ENCODE measurements around the gene SLC33A1.
"Not testable (repeated sequence)": the region's sequence is repeated elsewhere in the genome, so short reads cannot be mapped to it uniquely, and the experiment has no call there.

The SLC33A1 gene

GRCh38 chr3:155835341-155836071 lies 18.7 kb downstream of the SLC33A1 start:
- no peak for TF ChIP-seq POLR2A (IDR thresholded peaks at IDR 0.05; ENCODE audit: extremely low read depth, insufficient read length)
- TF ChIP-seq MAX (IDR thresholded peaks at IDR 0.05; ENCODE audit: low read depth, low read length) = no peak
- TF ChIP-seq CTCF (IDR thresholded peaks at IDR 0.05; ENCODE audit: low read depth, low read length) = no peak
- no peak for TF ChIP-seq MYC (IDR thresholded peaks at IDR 0.05; ENCODE audit: low read depth, low read length)
- H3K4me3 ChIP-seq (ENCODE audit: low read depth, low read length) = no peak overlapping the region

GRCh38 chr3:155828490-155829098 lies 25.6 kb downstream of the SLC33A1 start:
- not testable (repeated sequence) for H3K4me3 ChIP-seq (ENCODE audit: low read depth, low read length); DNase-seq (ENCODE audit: low read depth)

More at GRCh38 chr3:155835341-155836071, 18.7 kb downstream of the SLC33A1 start:
- DNase-seq (ENCODE audit: low read depth) = no peak

- TF ChIP-seq POLR2A (IDR thresholded peaks at IDR 0.05; ENCODE audit: extremely low read depth, insufficient read length) = no peak
- TF ChIP-seq CTCF (IDR thresholded peaks at IDR 0.05; ENCODE audit: low read depth, low read length) = no peak
- TF ChIP-seq MYC (IDR thresholded peaks at IDR 0.05; ENCODE audit: low read depth, low read length) = no peak
- no peak for TF ChIP-seq MAX (IDR thresholded peaks at IDR 0.05; ENCODE audit: low read depth, low read length)
- H3K4me3 ChIP-seq (ENCODE audit: low read depth, low read length) = no peak overlapping the region
These were observed 39.1 kb downstream of the SLC33A1 start for GRCh38 chr3:155815030-155815545.

GRCh38 chr3:155813224-155813623 lies 41.0 kb downstream of the SLC33A1 start:
- DNase-seq (ENCODE audit: low read depth); H3K4me3 ChIP-seq (ENCODE audit: low read depth, low read length): not testable (repeated sequence)

More at GRCh38 chr3:155815030-155815545, 39.1 kb downstream of the SLC33A1 start:
- DNase-seq (ENCODE audit: low read depth) = no peak

- no peak for TF ChIP-seq MYC (IDR thresholded peaks at IDR 0.05; ENCODE audit: low read depth, low read length)
- TF ChIP-seq CTCF (IDR thresholded peaks at IDR 0.05; ENCODE audit: low read depth, low read length) = no peak
- no peak for TF ChIP-seq POLR2A (IDR thresholded peaks at IDR 0.05; ENCODE audit: extremely low read depth, insufficient read length)
- no peak for TF ChIP-seq MAX (IDR thresholded peaks at IDR 0.05; ENCODE audit: low read depth, low read length)
- no peak overlapping the region for H3K4me3 ChIP-seq (ENCODE audit: low read depth, low read length)
- DNase-seq (ENCODE audit: low read depth) = no peak
These were observed 45.0 kb downstream of the SLC33A1 start for GRCh38 chr3:155809181-155809580.

- DNase-seq (ENCODE audit: low read depth) = no peak
- H3K4me3 ChIP-seq (ENCODE audit: low read depth, low read length) = no peak overlapping the region
- TF ChIP-seq POLR2A (IDR thresholded peaks at IDR 0.05; ENCODE audit: extremely low read depth, insufficient read length) (no peak), CTCF (IDR thresholded peaks at IDR 0.05; ENCODE audit: low read depth, low read length) (no peak)
These were observed 46.4 kb downstream of the SLC33A1 start for GRCh38 chr3:155807823-155808222.

All from NB4 (cell line).